Ishikawa (cell line): ENCODE data around the gene AGPS.

ENCODE experiments used
- CEBPB ChIP-seq: IDR thresholded peaks from 2 replicates; pipeline ENCODE4 v1.6.1; 2012
- CREB1 ChIP-seq: IDR thresholded peaks from 2 replicates; pipeline ENCODE4 v1.6.1; 2012; ENCODE audit warnings: low read depth
- EGR1 ChIP-seq: IDR thresholded peaks from 2 replicates; pipeline ENCODE4 v1.6.1; 2012
- EP300 ChIP-seq: IDR thresholded peaks from 2 replicates; pipeline ENCODE4 v1.6.1; 2012; ENCODE audit warnings: borderline replicate concordance
- FOXM1 ChIP-seq: IDR thresholded peaks from 2 replicates; pipeline ENCODE4 v1.6.1; 2012; ENCODE audit warnings: low read depth, borderline replicate concordance
- NFIC ChIP-seq: IDR thresholded peaks from 2 replicates; pipeline ENCODE4 v1.6.1; 2012
- RAD21 ChIP-seq: IDR thresholded peaks from 2 replicates; pipeline ENCODE4 v1.6.1; 2012; ENCODE audit warnings: low read depth
- TAF1 ChIP-seq: IDR thresholded peaks from 2 replicates; pipeline ENCODE4 v1.6.1; 2012; ENCODE audit warnings: low read depth, mild to moderate bottlenecking
- TCF12 ChIP-seq: IDR thresholded peaks from 2 replicates; pipeline ENCODE4 v1.6.1; 2012; ENCODE audit warnings: low read depth
- TEAD4 ChIP-seq: IDR thresholded peaks from 2 replicates; pipeline ENCODE4 v1.6.1; 2012
- YY1 ChIP-seq: IDR thresholded peaks from 2 replicates; pipeline ENCODE4 v1.6.1; 2012; ENCODE audit warnings: low read depth
- ZBTB7A ChIP-seq: IDR thresholded peaks from 2 replicates; pipeline ENCODE4 v1.6.1; 2012; ENCODE audit warnings: low read depth
- TF ChIP-seq, protein P1 (sequence below): IDR thresholded peaks from 2 replicates; pipeline ENCODE4 v1.6.1; 2012
- TF ChIP-seq, protein P2 (sequence below): IDR thresholded peaks from 2 replicates; pipeline ENCODE4 v1.6.1; 2012; ENCODE audit warnings: low read depth, mild to moderate bottlenecking
- TF ChIP-seq, protein P3 (sequence below): IDR thresholded peaks from 2 replicates; pipeline ENCODE4 v1.6.1; 2012

AGPS gene

DNA sequence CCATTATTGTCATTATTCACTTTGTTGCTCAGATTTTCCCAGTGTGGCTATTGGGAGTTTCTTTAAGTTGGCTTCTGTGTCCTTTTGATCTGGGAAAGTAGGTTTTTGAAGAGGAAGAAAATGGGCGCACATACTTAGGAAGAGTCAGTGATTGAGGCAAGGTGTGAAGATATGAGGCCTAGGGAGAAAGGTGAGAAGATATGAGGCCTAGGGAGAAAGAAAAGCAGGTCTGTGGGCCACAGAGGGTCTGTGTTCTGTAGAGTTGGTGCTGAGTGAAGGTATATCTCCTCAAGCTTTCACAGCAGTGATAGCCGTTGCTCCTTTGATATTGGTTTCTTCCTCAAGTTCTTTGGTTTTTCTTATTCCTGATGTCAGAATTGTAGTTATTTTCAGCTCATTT lies 126.2 kb downstream of the AGPS start:
- TF ChIP-seq EGR1 (no peak), TAF1 (no peak), CEBPB (no peak), RAD21 (no peak), YY1 (no peak)
- TF ChIP-seq, protein P1, sequence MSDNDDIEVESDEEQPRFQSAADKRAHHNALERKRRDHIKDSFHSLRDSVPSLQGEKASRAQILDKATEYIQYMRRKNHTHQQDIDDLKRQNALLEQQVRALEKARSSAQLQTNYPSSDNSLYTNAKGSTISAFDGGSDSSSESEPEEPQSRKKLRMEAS = no peak
- TF ChIP-seq, protein P2, sequence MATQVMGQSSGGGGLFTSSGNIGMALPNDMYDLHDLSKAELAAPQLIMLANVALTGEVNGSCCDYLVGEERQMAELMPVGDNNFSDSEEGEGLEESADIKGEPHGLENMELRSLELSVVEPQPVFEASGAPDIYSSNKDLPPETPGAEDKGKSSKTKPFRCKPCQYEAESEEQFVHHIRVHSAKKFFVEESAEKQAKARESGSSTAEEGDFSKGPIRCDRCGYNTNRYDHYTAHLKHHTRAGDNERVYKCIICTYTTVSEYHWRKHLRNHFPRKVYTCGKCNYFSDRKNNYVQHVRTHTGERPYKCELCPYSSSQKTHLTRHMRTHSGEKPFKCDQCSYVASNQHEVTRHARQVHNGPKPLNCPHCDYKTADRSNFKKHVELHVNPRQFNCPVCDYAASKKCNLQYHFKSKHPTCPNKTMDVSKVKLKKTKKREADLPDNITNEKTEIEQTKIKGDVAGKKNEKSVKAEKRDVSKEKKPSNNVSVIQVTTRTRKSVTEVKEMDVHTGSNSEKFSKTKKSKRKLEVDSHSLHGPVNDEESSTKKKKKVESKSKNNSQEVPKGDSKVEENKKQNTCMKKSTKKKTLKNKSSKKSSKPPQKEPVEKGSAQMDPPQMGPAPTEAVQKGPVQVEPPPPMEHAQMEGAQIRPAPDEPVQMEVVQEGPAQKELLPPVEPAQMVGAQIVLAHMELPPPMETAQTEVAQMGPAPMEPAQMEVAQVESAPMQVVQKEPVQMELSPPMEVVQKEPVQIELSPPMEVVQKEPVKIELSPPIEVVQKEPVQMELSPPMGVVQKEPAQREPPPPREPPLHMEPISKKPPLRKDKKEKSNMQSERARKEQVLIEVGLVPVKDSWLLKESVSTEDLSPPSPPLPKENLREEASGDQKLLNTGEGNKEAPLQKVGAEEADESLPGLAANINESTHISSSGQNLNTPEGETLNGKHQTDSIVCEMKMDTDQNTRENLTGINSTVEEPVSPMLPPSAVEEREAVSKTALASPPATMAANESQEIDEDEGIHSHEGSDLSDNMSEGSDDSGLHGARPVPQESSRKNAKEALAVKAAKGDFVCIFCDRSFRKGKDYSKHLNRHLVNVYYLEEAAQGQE = no peak

DNA sequence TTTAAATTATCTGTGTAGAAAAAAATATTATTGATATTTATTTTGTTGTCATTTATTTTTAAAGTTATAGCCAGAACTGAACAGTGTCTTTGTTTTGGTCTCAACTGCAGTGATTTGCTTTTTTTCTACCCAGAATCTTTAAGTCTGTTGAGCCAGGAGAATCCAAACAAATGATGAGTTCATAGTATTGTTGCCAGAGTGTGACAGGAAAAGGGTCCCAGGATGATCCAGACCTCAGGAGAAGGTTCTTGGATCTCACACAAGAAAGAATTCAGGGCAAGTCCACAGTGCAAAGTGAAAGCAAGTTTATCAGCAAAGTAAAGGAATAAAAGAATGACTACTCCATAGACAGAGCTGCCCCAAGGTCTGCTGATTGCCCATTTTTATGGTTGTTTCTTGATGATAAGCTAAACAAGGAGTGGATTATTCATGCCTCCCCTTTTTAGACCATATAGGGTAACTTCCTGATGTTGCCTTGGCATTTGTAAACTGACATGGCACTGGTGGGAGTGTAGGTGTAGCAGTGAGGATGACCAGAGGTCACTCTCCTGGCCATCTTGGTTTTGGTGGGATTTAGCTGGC lies 127.1 kb downstream of the AGPS start:
- TF ChIP-seq TCF12 = no peak
- TF ChIP-seq CEBPB = no peak
- TF ChIP-seq, protein P1 = no peak
- no peak for TF ChIP-seq FOXM1

DNA sequence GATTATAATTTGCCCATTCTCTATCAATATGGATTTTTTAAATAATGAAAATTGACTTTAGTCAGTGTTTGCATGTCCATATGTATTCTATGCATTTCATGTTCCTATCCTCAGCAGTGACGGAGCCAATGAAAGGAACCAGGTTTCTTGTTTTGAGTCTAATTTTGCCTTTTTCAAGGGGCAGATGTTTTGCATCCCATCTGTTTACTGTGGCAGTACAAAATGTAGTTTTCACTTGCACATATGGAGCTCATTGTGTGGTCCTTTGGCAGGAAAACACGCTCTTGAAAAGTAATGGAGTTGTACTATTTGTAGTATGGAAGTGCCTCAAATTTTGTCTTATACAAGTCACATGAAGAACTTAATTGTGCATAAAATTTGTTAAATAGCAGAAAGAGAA lies 127.8 kb downstream of the AGPS start:
- TF ChIP-seq, protein P1 = no peak
- TF ChIP-seq, protein P3, sequence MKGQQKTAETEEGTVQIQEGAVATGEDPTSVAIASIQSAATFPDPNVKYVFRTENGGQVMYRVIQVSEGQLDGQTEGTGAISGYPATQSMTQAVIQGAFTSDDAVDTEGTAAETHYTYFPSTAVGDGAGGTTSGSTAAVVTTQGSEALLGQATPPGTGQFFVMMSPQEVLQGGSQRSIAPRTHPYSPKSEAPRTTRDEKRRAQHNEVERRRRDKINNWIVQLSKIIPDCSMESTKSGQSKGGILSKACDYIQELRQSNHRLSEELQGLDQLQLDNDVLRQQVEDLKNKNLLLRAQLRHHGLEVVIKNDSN = no peak
- TF ChIP-seq TCF12 (no peak), NFIC (no peak)

DNA sequence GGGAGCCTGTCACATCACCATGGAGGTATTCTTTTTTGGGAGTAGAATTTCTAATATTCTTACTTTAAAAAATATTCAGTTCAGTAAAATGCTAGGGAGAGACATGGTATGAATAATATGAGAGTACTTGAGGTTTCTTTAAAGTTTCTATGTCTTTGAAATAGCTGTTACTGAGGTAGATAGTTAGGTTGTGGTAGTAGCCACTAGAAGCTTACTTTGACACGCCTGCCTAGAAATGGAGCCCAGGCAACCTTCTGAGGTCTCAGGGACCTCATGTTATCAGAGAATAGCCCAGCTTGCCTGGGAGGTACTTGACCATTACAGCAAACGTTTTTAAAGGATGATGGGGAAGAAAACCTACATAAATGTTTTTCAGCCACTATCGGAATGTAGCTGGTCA lies 131.2 kb downstream of the AGPS start:
- no peak for TF ChIP-seq ZBTB7A
- TF ChIP-seq CEBPB = no peak
- TF ChIP-seq, protein P3 = no peak
- TF ChIP-seq, protein P1 = no peak
- no peak for TF ChIP-seq NFIC

DNA sequence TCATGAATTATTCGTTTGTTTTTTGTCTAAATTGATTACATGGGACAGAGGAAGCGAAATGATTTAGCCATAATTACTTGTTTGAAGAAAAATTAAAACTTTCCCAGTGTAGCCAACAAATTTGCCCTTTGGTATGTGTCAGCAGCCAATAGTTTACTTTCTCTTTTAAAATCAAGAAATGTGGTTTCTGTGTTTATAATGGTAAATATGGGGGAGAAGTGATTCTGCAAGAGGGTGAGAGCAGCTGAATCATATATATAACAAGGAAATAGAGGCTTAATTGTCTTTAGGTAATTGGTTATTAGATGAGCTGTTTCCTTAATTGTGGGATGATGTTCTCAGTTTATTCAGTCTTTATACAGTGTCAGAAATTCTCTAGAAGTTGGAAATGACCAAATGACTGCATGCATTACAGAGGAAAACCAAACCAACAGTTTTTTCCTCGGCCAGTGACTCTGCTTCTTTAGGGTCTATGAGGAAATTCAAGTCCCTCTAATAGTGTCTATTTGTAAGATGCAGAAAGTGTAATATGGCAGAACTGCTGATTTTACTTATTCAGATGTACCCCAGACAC lies 132.9 kb downstream of the AGPS start:
- TF ChIP-seq TEAD4 = no peak
- no peak for TF ChIP-seq EP300
- TF ChIP-seq, protein P1 = no peak
- TF ChIP-seq ZBTB7A = no peak
- no peak for TF ChIP-seq NFIC
- TF ChIP-seq FOXM1 = no peak
- TF ChIP-seq YY1 = no peak
- TF ChIP-seq TAF1 = no peak
- TF ChIP-seq, protein P3 = no peak
- TF ChIP-seq RAD21 = no peak
- no peak for TF ChIP-seq CEBPB
- TF ChIP-seq, protein P2 = no peak
- no peak for TF ChIP-seq TCF12
- no peak for TF ChIP-seq EGR1
- TF ChIP-seq CREB1 = no peak

DNA sequence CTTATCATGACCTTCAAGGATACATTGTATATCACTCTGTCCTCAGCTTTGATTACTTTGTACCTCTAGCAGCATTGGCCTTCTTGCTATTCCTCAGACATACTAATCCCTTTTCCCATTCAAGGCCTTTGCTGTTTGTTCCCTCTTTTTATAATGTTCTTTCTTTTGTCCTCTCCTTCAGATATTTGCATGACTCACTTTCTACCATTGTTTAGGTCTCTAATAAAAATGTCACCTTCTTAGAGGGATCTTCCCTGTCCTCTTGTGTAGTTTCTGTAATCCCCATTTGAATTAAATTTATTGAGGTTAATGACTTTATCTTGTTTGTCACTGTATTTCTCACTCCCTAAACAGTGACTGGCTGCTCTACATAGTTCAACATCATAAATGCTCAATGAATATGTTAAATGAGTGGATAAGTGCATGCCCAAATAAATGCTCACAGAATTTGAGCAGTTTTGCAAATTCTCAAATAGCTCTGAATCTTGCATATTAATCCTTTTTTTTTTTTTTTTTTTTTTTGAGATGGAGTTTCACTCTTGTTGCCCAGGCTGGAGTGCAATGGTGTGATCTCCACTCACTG lies 135.9 kb downstream of the AGPS start:
- TF ChIP-seq FOXM1 (no peak), CREB1 (no peak), TCF12 (no peak), ZBTB7A (no peak)
